ENCODE measurements around the gene RNF111.

The RNF111 gene

DNA sequence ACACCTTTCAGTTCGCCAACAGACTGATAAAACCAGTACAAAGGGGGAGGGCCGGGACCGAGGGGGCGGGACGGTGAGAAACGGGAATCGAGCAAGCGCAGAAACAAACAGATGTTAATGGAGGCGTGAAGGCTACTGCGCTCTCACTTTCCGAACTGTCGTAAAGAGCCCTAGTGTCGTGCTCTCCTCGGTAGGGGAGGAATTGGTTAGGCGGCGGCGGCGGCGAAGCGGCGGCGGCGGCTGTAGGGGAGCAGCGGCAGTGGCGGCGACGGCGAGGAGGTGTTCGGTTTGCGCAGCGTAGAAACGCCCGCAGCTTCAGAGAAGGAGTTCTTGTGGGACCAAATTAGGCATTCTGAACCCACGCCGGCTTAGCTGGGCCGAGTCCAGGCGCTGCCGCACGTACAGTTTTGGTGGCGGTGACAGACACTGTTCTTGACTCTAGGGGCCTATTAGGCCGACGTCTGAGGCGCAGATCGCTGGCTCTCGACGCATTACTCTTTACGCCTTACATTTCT, at the start of gene RNF111:
TSS of gene RNF111 (plus strand) at position 173 of the 515 bp plus-strand sequence. CDS start 43,160 bp downstream, outside the sequence.
- peak; percentile 90 for DNase-seq (ENCODE audit: low spot score)

DNA sequence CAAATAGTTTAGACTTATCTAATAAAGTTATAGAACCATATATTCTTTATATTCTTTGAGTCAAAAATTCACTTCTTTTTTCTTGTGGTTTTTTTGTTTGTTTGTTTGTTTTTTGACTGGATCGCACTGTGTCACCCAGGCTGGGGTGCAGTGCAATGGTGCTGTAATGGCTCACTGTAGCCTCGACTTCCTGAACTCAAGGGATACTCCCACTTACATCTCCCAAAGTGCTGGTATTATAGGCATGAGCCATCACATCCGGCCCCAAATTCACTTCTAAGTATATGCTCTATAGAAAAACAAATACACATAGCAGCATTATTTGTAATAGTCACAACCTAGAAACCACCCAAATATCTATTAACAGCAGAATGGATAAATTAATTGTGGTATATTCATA, 40.3 kb upstream of the RNF111 start:
- DNase-seq (ENCODE audit: low spot score): no peak

GRCh38 chr15:58951388-58952007, 36.0 kb upstream of the RNF111 start:
- DNase-seq (ENCODE audit: low spot score): peak; percentile 37

- DNase-seq (ENCODE audit: low spot score): no peak
These were observed 34.7 kb upstream of the RNF111 start for GRCh38 chr15:58952751-58953150.

- DNase-seq (ENCODE audit: low spot score): peak; percentile 70
These were observed 30.1 kb upstream of the RNF111 start for GRCh38 chr15:58957101-58957973.

- DNase-seq (ENCODE audit: low spot score): no peak
These were observed 28.7 kb upstream of the RNF111 start for GRCh38 chr15:58958811-58959210.

- no peak for DNase-seq (ENCODE audit: low spot score)
These were observed 25.3 kb upstream of the RNF111 start for GRCh38 chr15:58962136-58962535.

GRCh38 chr15:58962662-58963565, 24.5 kb upstream of the RNF111 start:
- DNase-seq (ENCODE audit: low spot score): no peak

DNA sequence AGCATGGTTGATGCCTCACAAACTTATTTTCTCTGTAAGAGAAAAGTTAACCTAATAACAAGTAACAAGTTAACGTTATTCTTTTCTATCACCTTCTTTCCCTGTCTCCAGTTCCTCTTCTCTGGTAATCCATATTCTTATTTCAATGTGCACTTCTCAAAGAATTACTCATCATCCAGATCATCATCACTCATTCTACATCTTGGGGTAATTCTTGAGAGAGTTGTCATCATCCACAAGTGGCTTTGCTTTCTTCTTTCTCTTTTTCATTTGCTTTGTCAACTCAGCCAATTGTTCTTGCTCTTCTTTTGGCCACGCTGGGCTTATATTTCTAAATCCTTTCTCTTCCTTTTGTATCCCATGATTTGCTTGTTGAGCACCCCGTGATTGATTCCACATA, 20.8 kb upstream of the RNF111 start:
- no peak for DNase-seq (ENCODE audit: low spot score)

GRCh38 chr15:58967479-58967878, 20.0 kb upstream of the RNF111 start:
- DNase-seq (ENCODE audit: low spot score): no peak

DNA sequence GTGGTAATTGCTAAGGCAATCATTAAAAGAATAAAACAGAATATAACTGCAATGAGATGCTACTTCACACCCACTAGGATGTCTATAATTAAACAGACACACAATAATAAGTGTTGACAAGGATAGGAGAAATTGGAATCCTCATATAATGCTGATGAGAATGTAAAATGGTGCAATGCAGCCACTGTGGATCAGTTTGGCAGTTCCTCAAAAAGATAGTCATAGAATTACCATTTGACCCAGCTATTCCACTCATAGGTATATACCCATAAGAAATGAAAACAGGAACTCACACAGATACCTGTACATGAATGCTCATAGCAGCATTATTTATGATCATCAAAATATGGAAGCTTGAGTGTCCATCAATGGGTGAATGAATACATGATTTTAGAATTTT, 9.6 kb upstream of the RNF111 start:
- DNase-seq (ENCODE audit: low spot score): no peak

DNA sequence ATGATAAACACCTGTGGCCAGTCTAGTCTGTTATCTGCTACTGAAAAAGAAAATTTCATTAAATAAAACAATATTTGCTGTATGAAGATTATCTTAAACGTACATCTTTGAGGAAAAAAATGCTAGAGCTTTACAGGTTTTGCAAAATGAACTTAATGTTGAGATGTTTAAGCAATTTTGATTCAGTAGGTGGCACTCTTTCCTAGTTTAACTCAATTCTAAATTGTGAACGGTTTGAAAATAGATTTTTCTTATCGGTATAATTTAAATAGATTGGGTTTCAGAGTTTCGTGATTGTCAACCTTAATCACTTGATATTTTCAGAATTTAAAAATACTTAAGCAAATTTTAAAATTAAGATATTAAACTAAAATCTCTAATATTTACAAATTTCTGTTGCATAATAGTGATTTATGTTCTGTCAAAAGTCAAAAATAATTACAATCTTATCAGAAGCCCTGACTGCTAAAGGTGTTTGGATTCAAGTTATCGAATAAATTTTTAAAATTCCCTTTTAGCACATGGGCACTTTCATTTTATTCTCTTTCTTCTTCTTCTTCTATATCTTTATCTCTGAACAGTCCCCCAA, 7.0 kb upstream of the RNF111 start:
- no peak for DNase-seq (ENCODE audit: low spot score)

GRCh38 chr15:58981808-58982475, 5.5 kb upstream of the RNF111 start:
- DNase-seq (ENCODE audit: low spot score): no peak

DNA sequence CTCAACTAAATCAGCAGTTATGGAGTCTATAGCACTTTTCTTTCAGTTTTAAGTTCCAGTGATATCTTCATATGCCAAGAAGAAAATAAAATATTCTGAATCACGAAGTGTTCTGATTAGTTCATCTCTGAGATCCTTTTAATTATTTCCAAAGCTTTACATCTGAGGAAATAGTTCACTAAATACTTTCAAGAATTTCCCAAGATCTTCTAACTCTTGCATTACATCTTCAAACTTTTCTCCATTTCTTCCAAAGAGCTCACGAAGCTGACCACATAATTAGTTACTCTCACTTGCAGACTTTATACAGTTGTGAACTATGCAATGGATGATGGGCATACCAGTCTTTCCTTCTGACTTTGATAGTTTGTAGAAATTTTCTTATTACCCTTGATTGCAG, 4.2 kb upstream of the RNF111 start:
- DNase-seq (ENCODE audit: low spot score): no peak

DNA sequence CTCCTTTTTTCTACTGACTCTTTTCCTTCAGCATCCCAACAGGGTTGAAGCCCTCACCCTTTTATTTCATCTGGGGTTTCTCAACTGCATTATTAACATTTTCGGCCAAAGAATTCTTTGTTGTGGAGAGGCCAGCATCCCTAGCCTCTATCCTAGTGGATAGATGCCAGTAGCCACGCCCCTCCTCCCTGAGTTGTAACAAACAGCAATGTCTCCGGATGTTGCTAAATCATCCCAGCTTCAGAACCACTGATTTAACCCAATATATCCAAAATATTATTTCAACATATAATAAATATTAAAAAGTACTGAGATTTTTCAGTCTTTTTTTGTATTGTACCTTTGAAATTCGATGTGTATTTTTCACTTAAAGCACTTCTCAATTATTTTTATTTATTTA, 2.0 kb upstream of the RNF111 start:
- DNase-seq (ENCODE audit: low spot score): no peak

DNA sequence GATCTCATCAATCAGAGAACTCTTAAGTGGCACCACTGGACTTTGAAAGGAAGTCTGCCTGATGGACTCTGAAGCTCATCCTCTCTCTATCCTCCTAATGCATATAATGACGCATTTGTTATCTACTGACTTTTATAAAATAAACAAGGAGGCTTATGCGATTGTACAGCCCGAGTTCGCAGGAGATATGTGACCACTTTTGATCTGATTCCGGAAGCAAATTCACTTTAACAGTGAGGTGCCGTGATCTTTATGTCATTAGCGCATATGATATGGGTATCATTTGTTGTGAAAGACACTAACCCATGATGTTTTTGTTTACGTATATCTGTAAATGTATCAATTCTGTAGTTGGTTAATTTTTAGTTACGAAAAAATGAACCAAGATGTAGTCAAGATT, 427 bp upstream of the RNF111 start:
- DNase-seq (ENCODE audit: low spot score): no peak

- peak; percentile 85 for DNase-seq (ENCODE audit: low spot score)
These were observed 733 bp downstream of the RNF111 start for GRCh38 chr15:58988006-58988785.

DNA sequence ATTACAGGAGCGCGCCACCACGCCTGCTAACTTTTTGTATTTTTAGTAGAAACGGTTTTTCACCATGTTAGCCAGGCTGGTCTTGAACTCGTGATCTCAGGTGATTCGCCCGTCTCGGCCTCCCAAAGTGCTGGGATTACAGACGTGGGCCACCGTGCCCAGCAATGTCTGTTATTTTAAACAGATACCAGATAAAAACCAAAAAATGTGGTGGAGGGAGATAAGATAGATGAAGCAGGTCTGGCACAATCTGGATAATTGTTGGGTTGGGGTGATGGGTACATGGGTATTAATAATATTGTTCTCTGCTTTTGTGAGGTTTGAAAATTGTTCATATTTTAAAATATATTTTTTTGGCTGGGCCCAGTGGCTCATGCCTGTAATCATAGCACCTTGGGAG, 4.7 kb downstream of the RNF111 start:
- no peak for DNase-seq (ENCODE audit: low spot score)

GRCh38 chr15:58994906-58995453, 7.5 kb downstream of the RNF111 start:
- no peak for DNase-seq (ENCODE audit: low spot score)

DNA sequence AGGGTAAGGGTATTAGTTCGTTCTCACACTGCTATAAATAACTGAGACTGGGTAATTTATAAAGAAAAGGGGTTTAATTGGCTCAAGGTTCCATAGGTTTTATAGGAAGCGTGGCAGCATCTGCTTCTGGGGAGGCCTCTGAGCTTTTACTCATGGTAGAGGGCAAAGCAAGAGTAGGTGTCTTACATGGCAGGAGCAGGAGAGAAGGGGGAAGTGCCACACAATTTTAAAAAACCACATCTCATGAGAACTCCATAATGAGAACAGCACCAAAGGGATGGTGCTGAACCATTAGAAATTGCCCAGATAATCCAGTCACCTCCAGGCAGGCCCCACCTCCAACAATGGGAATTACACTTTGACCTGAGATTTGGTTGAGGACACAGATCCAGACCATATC, 12.2 kb downstream of the RNF111 start:
- no peak for DNase-seq (ENCODE audit: low spot score)
